Measurements from ENCODE around the gene CALCB. TPM values are rescaled to one million over a fixed set of nuclear protein-coding genes. Genes with fewer than 3 reads are reported as not detected.
A peak's percentile ranks its signal among the peaks of the same experiment; 100 is the strongest.
"Not testable (repeated sequence)": the region's sequence is repeated elsewhere in the genome, so short reads cannot be mapped to it uniquely, and the experiment has no call there.

Gene CALCB
- not detected for total RNA-seq

- peaks cover 0 to 22% of the 10 kb centered on the region in 2 donors for H3K4me1 ChIP-seq
- no peak for DNase-seq (ENCODE audit: low spot score)
- TF ChIP-seq CTCF (IDR thresholded peaks at IDR 0.05), result no peak
- peak within 1 kb of the TSS; percentile 17 to 45 for H3K4me3 ChIP-seq
- no peaks in the 10 kb centered on the region for H3K36me3 ChIP-seq
- H3K27me3 ChIP-seq, result no peaks in the 10 kb centered on the region
- no peak within 1 kb of the TSS for H3K27ac ChIP-seq
- H3K9me3 ChIP-seq, result peaks cover 0 to 7% of the 10 kb centered on the region in 2 donors
Observed at GRCh38 chr11:15073361-15074205, at the start of gene CALCB. CALCB (plus strand) TSS chr11:15073593; CDS start chr11:15074719, 1,126 bp downstream.

- no peak for DNase-seq (ENCODE audit: low spot score)
- no peaks in the 10 kb centered on the region for H3K4me1 ChIP-seq
- no peaks in the 10 kb centered on the region for H3K9me3 ChIP-seq
- TF ChIP-seq CTCF (IDR thresholded peaks at IDR 0.05), result no peak
- H3K27ac ChIP-seq, result no peak overlapping the region
- no peak overlapping the region for H3K4me3 ChIP-seq
- H3K27me3 ChIP-seq, result no peaks in the 10 kb centered on the region
- no peaks in the 10 kb centered on the region for H3K36me3 ChIP-seq
Observed at GRCh38 chr11:15027011-15027410, 46.4 kb upstream of the CALCB start.

GRCh38 chr11:15027956-15028355, 45.4 kb upstream of the CALCB start:
- Histone ChIP-seq H3K27me3 (no peaks in the 10 kb centered on the region), H3K27ac (no peak overlapping the region), H3K9me3 (no peaks in the 10 kb centered on the region), H3K4me3 (no peak overlapping the region), H3K36me3 (no peaks in the 10 kb centered on the region), H3K4me1 (no peaks in the 10 kb centered on the region)
- DNase-seq (ENCODE audit: low spot score), result no peak
- no peak for TF ChIP-seq CTCF (IDR thresholded peaks at IDR 0.05)

- Histone ChIP-seq H3K27me3 (no peaks in the 10 kb centered on the region), H3K9me3 (no peaks in the 10 kb centered on the region), H3K4me3 (no peak overlapping the region), H3K36me3 (no peaks in the 10 kb centered on the region), H3K4me1 (no peaks in the 10 kb centered on the region), H3K27ac (no peak overlapping the region)
- no peak for DNase-seq (ENCODE audit: low spot score)
- no peak for TF ChIP-seq CTCF (IDR thresholded peaks at IDR 0.05)
Observed at GRCh38 chr11:15028379-15028778, 45.0 kb upstream of the CALCB start.

GRCh38 chr11:15031945-15032344, 41.4 kb upstream of the CALCB start:
- not testable (repeated sequence) for H3K27ac ChIP-seq; H3K27me3 ChIP-seq; H3K9me3 ChIP-seq; H3K4me1 ChIP-seq; DNase-seq (ENCODE audit: low spot score); H3K36me3 ChIP-seq; H3K4me3 ChIP-seq

GRCh38 chr11:15034687-15035267, 38.6 kb upstream of the CALCB start:
- no peak overlapping the region for H3K4me3 ChIP-seq

More at GRCh38 chr11:15034687-15035267, 38.6 kb upstream of the CALCB start:
- Histone ChIP-seq H3K27ac (no peak overlapping the region), H3K4me1 (no peaks in the 10 kb centered on the region), H3K36me3 (no peaks in the 10 kb centered on the region), H3K9me3 (no peaks in the 10 kb centered on the region), H3K27me3 (no peaks in the 10 kb centered on the region)
- no peak for TF ChIP-seq CTCF (IDR thresholded peaks at IDR 0.05)
- DNase-seq (ENCODE audit: low spot score), result no peak

Data from right atrium auricular region (tissue), 2 donors.